ENCODE measurements around the gene VCAM1.

Gene VCAM1

DNA sequence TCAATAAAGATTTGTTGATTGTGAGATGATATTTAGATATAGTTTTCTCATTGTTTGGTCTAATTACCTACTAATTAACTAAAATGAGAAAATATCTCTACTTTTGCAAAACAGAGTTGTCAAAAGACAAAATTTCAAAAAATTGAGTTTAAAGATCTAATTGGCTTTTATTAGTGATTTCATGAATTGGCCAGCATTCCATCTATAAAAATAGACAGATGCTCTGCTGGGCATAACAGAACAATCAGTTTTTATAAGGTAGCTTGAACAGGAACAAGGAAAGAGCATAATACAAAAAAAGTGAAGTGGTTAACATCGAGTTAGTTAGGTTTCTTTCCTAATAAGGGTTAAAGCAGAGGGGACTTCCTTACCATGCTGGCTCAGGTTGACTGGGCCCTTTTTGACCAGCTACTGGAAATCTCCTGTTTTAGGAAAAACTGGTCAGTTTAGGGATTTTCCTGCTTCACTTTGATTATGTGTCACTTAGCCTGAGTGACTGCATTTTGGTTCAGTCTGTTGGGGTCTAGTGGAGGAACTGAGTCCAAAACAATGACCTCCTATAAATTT, 63.0 kb downstream of the VCAM1 start:
- DNase-seq: no peak

DNA sequence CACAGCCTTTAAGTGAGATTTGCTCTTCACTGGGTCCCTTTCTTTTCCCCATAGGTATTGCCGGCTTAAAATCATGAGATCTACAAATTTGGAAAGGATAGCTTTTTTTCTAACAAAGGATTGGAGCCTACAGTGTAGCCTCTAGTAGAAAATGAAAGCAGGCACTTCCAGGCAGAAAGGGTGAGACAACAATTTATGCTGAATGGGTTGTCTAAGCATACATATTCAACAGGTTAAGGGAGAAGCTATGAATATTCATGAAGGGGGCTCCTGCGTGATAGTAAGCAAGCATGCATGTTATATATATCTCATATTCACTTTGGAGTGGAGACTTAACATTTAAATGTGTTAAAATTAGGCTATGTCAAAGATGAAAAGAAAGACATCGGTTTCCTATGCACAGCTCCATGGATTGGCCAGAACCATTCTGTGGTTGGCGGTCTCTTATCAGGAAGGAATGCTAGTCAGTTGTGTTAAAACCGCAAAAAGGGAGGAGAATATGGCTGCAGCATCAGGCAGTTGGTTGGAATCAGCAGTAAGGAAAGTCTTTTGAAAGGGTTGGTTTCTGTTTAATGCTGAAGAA, 66.0 kb downstream of the VCAM1 start:
- peak; percentile 68 for DNase-seq

DNA sequence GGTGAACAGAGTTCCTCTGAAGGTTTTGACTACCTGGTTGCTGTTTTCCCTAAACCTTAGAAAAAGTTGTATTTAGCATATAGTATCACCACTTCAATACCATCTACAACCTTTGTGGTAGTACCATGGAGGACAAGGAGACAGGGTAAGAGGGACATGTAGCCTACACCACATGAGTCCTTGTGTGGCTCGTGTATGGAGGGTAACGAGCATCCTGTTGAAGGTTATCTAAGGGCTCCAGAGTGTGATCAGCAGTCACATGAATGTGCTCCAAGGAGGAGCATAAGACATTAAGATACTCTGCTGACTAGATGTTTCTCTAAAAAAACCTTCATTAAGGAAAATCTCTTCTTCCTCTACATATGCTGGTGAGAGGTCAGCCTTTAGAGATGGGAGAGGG, 67.3 kb downstream of the VCAM1 start:
- DNase-seq: no peak

All from fibroblast of skin of right biceps (primary cell).